ENCODE data around the gene CARD9.

Gene CARD9

DNA sequence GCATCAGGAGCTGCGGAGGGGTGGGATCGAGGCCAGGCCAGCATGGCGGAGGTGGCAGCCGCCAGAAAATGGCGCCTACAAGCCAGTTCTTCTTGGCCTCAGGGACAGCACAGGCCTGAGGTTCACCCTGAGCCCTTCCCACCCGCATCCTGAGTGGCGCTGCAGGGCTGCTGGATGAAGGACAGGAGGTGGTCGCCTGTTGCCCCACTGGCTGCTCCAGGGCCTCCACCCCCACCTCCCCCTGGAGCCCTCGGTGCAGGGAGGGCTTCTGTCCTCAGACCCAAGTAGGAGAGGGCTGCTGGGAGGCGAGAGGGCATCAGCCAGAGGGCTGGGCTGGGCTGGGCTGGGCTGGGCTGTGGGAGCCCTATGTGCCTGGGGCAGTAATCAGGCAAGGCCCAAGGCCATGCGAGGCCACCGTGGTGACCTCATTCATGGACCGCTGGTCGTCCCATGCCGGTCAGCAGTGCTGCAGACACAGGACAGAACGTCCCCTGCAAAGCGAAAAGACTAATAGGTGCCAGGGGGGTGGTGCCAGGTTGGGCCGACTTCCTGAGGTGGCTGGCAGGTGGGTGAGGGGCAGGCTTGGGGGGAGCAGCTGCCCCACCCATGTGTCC, 32.3 kb downstream of the CARD9 start:
- H3K27ac Mint-ChIP-seq, result no peak overlapping the region
- no peaks in the 10 kb centered on the region for H3K36me3 Mint-ChIP-seq (ENCODE audit: low read depth)
- TF ChIP-seq, protein P1, sequence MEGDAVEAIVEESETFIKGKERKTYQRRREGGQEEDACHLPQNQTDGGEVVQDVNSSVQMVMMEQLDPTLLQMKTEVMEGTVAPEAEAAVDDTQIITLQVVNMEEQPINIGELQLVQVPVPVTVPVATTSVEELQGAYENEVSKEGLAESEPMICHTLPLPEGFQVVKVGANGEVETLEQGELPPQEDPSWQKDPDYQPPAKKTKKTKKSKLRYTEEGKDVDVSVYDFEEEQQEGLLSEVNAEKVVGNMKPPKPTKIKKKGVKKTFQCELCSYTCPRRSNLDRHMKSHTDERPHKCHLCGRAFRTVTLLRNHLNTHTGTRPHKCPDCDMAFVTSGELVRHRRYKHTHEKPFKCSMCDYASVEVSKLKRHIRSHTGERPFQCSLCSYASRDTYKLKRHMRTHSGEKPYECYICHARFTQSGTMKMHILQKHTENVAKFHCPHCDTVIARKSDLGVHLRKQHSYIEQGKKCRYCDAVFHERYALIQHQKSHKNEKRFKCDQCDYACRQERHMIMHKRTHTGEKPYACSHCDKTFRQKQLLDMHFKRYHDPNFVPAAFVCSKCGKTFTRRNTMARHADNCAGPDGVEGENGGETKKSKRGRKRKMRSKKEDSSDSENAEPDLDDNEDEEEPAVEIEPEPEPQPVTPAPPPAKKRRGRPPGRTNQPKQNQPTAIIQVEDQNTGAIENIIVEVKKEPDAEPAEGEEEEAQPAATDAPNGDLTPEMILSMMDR (IDR thresholded peaks at IDR 0.05), result no peak
- no peaks in the 10 kb centered on the region for H3K27me3 Mint-ChIP-seq (ENCODE audit: low read depth, poor library complexity)
- H3K4me1 Mint-ChIP-seq, result peaks cover 37% of the 10 kb centered on the region
- no peaks in the 10 kb centered on the region for H3K9me3 Mint-ChIP-seq
- DNase-seq, result no peak
- H3K4me3 Mint-ChIP-seq, result no peak overlapping the region

DNA sequence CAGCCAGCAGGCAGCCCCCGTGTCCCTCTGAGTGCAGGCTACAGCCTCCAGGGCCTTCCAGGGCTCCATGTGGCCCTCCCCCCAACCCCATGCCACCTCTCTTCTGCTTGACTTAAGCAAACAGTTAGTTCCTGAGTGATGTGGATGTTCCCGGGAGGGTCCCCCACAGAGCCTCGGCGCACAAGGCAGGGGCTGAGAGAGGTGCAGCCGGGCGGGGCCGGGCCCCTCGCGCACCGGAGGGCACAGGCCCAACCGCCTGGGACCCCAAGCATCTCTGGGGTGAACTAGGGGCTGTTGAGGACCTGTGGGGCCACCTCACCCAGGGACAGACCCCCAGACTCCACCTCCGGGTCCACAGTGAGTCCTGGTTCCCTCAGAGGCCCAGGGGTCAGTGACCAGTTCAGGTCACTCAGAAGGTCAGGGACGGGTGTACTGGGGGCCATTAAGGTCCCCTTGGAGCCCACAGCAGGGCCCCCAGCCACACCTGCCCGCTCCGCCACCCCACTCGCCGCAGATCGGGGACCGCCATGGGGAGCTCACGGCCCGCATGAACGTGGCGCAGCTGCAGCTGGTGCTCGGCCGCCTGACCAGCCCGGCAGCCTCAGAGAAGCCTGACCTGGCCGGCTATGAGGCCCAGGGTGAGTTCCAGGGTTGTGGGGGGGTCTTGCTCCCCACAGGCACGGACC, 33.0 kb downstream of the CARD9 start:
- Mint-ChIP-seq H3K27me3 (ENCODE audit: low read depth, poor library complexity) (no peaks in the 10 kb centered on the region), H3K4me1 (peaks cover 31% of the 10 kb centered on the region), H3K27ac (no peak overlapping the region), H3K36me3 (ENCODE audit: low read depth) (no peaks in the 10 kb centered on the region), H3K4me3 (no peak overlapping the region), H3K9me3 (no peaks in the 10 kb centered on the region)
- DNase-seq, result no peak
- TF ChIP-seq, protein P1 (IDR thresholded peaks at IDR 0.05), result no peak

DNA sequence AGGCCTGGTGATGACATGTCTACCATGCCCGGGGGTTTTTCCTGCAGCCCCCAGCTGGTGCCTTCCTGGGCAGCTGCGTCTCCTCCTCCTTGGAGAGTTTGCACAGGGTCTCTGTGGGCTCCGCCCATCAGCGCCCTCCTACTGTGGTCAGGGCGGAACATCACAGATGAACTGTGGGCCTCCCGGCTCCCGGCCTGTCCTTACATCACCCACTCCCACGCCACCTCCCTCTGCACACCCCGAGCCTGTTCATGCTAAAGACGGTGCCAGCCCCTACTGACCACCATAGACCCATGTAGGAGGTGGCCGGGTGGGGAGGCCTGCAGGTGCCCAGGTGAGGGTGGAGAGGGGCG, 33.5 kb downstream of the CARD9 start:
- H3K9me3 Mint-ChIP-seq, result no peaks in the 10 kb centered on the region
- H3K27ac Mint-ChIP-seq, result no peak overlapping the region
- H3K4me1 Mint-ChIP-seq, result peaks cover 27% of the 10 kb centered on the region

DNA sequence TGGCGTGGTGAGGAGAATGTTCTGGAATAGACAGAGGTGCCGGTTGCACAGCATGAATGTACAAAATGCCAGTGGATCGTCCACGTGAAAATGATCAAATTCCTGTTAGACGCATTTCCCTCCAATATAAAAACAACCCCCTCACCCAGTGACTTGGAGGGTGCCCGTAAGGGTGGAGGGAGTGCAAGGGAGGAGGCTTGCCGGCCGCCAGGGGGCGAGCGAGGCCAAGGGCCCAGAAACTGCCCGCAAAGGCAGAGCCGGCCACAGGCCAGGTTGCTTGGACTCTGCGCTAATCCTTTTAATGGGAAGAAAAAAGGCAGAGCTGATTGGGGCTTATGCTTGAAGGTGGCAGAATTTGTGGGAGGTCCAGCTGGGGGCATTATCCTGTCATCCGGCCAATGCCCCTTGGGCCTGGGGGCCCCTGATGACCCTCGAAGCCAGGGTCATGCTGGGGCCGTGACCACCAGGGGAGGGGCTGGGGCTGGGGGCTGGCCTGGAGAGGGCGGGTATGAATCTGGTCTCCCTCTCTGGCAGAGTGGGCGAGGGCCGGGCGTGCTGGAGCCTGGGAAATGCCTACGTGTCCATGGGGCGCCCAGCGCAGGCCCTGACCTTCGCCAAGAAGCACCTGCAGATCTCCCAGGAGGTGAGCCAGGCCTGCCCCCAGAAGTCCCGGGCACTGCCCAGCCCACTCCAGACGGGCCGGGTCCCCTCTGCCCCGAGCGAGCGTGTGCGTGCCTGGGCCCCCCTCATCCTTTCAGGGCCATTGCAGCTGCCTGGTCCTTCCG, 34.1 kb downstream of the CARD9 start:
- no peak overlapping the region for H3K27ac Mint-ChIP-seq
- no peaks in the 10 kb centered on the region for H3K9me3 Mint-ChIP-seq
- peaks cover 22% of the 10 kb centered on the region for H3K4me1 Mint-ChIP-seq
- no peaks in the 10 kb centered on the region for H3K36me3 Mint-ChIP-seq (ENCODE audit: low read depth)
- no peaks in the 10 kb centered on the region for H3K27me3 Mint-ChIP-seq (ENCODE audit: low read depth, poor library complexity)
- DNase-seq, result peak; percentile 84
- no peak overlapping the region for H3K4me3 Mint-ChIP-seq
- TF ChIP-seq, protein P1 (IDR thresholded peaks at IDR 0.05), result peak; percentile 97

More for the DNA sequence above, 33.5 kb downstream of the CARD9 start:
- H3K27me3 Mint-ChIP-seq (ENCODE audit: low read depth, poor library complexity), result no peaks in the 10 kb centered on the region
- no peak overlapping the region for H3K4me3 Mint-ChIP-seq
- no peak for DNase-seq
- TF ChIP-seq, protein P1 (IDR thresholded peaks at IDR 0.05), result no peak
- no peaks in the 10 kb centered on the region for H3K36me3 Mint-ChIP-seq (ENCODE audit: low read depth)

DNA sequence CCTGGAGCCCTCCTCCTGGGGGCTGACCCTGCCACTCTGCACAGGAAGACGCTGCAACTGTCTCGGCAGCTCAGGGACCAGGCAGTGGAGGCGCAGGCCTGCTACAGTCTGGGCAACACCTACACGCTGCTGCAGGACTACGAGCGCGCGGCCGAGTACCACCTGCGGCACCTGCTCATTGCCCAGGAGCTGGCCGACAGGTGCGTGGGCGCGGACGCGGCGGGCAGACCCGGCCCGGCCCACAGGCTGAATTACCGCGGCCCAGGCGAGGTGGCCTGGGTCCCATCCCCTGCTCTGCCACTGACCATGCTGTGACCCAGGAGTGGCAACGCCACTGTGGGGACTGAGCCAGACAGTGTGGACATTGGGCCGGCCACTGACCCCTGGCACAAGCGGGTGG, 35.0 kb downstream of the CARD9 start:
- no peak overlapping the region for H3K27ac Mint-ChIP-seq
- peaks cover 18% of the 10 kb centered on the region for H3K4me1 Mint-ChIP-seq
- no peaks in the 10 kb centered on the region for H3K36me3 Mint-ChIP-seq (ENCODE audit: low read depth)
- no peak for DNase-seq
- H3K4me3 Mint-ChIP-seq, result no peak overlapping the region
- TF ChIP-seq, protein P1 (IDR thresholded peaks at IDR 0.05), result no peak
- H3K9me3 Mint-ChIP-seq, result no peaks in the 10 kb centered on the region
- no peaks in the 10 kb centered on the region for H3K27me3 Mint-ChIP-seq (ENCODE audit: low read depth, poor library complexity)
